GM19463 (cell line): ENCODE measurements around the gene PDXP.
"Not testable (repeated sequence)": the region's sequence is repeated elsewhere in the genome, so short reads cannot be mapped to it uniquely, and the experiment has no call there.

Experiments
- ATAC-seq: cut with Tn5 transposase; IDR thresholded peaks from one replicate; pipeline ENCODE4 v1.9.1; 2021; ENCODE audit warnings: mild to moderate bottlenecking, moderate library complexity; ENCODE audit not compliant: unreplicated experiment

The PDXP gene

GRCh38 chr22:37696260-37696656, 37.7 kb downstream of the PDXP start:
- not testable (repeated sequence) for ATAC-seq

GRCh38 chr22:37696657-37697537, 38.4 kb downstream of the PDXP start, which contains the start of gene TRIOBP:
TSS of gene TRIOBP (plus strand) at chr22:37697048. CDS start at chr22:37701366, 4,318 bp downstream.
- ATAC-seq, result peak; percentile 98

GRCh38 chr22:37697538-37697835, 39.0 kb downstream of the PDXP start:
- no peak for ATAC-seq

GRCh38 chr22:37701141-37701786, 42.7 kb downstream of the PDXP start:
- no peak for ATAC-seq

GRCh38 chr22:37703906-37704305, 45.4 kb downstream of the PDXP start:
- no peak for ATAC-seq

GRCh38 chr22:37704645-37705044, 46.1 kb downstream of the PDXP start:
- no peak for ATAC-seq

GRCh38 chr22:37705205-37705604, 46.7 kb downstream of the PDXP start:
- ATAC-seq, result no peak

GRCh38 chr22:37708580-37709444, 50.3 kb downstream of the PDXP start:
- no peak for ATAC-seq

GRCh38 chr22:37709445-37709765, 50.9 kb downstream of the PDXP start:
- ATAC-seq, result no peak

GRCh38 chr22:37710675-37711074, 52.2 kb downstream of the PDXP start:
- no peak for ATAC-seq

GRCh38 chr22:37711490-37711889, 53.0 kb downstream of the PDXP start:
- no peak for ATAC-seq

GRCh38 chr22:37713761-37714160, 55.2 kb downstream of the PDXP start:
- ATAC-seq, result no peak

GRCh38 chr22:37714634-37715033, 56.1 kb downstream of the PDXP start:
- no peak for ATAC-seq

- ATAC-seq, result no peak
These were observed 57.2 kb downstream of the PDXP start for GRCh38 chr22:37715760-37716159.
